Measurements from ENCODE around the gene SLC7A5. TPM values are rescaled to one million over a fixed set of nuclear protein-coding genes. Genes with fewer than 3 reads are reported as not detected.

The SLC7A5 gene
- total RNA-seq, 2 donors from 2014 or later = 130 to 233 TPM

GRCh38 chr16:87782033-87782432 is 87.3 kb downstream of the SLC7A5 start:
- no peak overlapping the region for H3K27ac Mint-ChIP-seq
- peaks cover 14% of the 10 kb centered on the region for H3K4me1 Mint-ChIP-seq
- H3K36me3 Mint-ChIP-seq (ENCODE audit: low read depth) = no peaks in the 10 kb centered on the region
- no peak overlapping the region for H3K4me3 Mint-ChIP-seq
- no peaks in the 10 kb centered on the region for H3K9me3 Mint-ChIP-seq
- ATAC-seq (replicated peaks) = no peak
- no peaks in the 10 kb centered on the region for H3K27me3 Mint-ChIP-seq

- H3K36me3 Mint-ChIP-seq (ENCODE audit: low read depth) = no peaks in the 10 kb centered on the region
- H3K27ac Mint-ChIP-seq = peak overlapping the region; percentile 89
- H3K27me3 Mint-ChIP-seq = no peaks in the 10 kb centered on the region
- peaks cover 14% of the 10 kb centered on the region for H3K4me1 Mint-ChIP-seq
- peak overlapping the region; percentile 83 for H3K4me3 Mint-ChIP-seq
- ATAC-seq (replicated peaks) = peak; percentile 52
- H3K9me3 Mint-ChIP-seq = no peaks in the 10 kb centered on the region
Measured at GRCh38 chr16:87780385-87780989, 88.8 kb downstream of the SLC7A5 start.

Other genes with a start within 250 kb of the SLC7A5 start
- 100 to 1,000 TPM in 1 of 2 donors, 10 to 100 TPM in 1; 57.8 to 110 TPM for gene KLHDC4, start 103.5 kb downstream of the SLC7A5 start, total RNA-seq
- gene CA5A, start 67.0 kb upstream of the SLC7A5 start, total RNA-seq = not detected
- gene BANP, start 81.9 kb upstream of the SLC7A5 start, total RNA-seq = 10 to 100 TPM; 46.4 to 85.9 TPM